IMR-90 (cell line): ENCODE measurements around the gene NOL4L. TPM values are rescaled to one million over a fixed set of nuclear protein-coding genes. Genes with fewer than 3 reads are reported as not detected.

Experiments used
- ATAC-seq: fragments of 200-7000 bp; cut with Tn5 transposase; 2 replicates; pipeline ENCODE4 v1.9.1; 2020; ENCODE audit warnings: low read depth, mild to moderate bottlenecking, moderate library complexity
- BruUV-seq: library from RNA; stranded (reverse); fragments of 400-500 nt; replicated peaks from 2 replicates; lab custom pipeline; 2021; lab: Mats Ljungman, UMichigan
- CTCF ChIA-PET: fragments of 300-600 bp; formaldehyde crosslinking; extraction: SDS; loops from one replicate; lab custom pipeline; 2021; ENCODE audit warnings: antibody characterized with exemption; lab: Yijun Ruan, JAX
- POLR2A ChIA-PET: fragments of 300-600 bp; sonication (Branson Sonifier 250); formaldehyde crosslinking; loops from one replicate; lab custom pipeline; 2022; ENCODE audit warnings: antibody characterized with exemption; ENCODE audit not compliant: unreplicated experiment; lab: Charles Lee
- DNase-seq: peaks from one replicate; pipeline ENCODE4 v3.0.0; 2013
- H2AFZ ChIP-seq: replicated peaks from 2 replicates; pipeline ENCODE3; 2013; ENCODE audit warnings: low read length, mild to moderate bottlenecking; ENCODE audit not compliant: poor library complexity
- H2AK5ac ChIP-seq: 2 replicates; pipeline ENCODE4 v1.6.1; 2013; ENCODE audit warnings: low read depth, low read length, inconsistent platforms
- H2AK9ac ChIP-seq: replicated peaks from 2 replicates; pipeline ENCODE3; 2013; ENCODE audit warnings: mild to moderate bottlenecking, low read depth, low read length, moderate library complexity; ENCODE audit not compliant: poor library complexity
- H2BK120ac ChIP-seq: 2 replicates; pipeline ENCODE4 v1.6.1; 2013; ENCODE audit warnings: low read depth, low read length, inconsistent platforms
- H2BK15ac ChIP-seq: 3 replicates; pipeline ENCODE4 v1.6.1; 2013; ENCODE audit warnings: low read depth, low read length, inconsistent platforms
- H2BK20ac ChIP-seq: 2 replicates; pipeline ENCODE4 v1.6.1; 2013; ENCODE audit warnings: low read depth, mild to moderate bottlenecking, inconsistent platforms, low read length, moderate library complexity
- H2BK5ac ChIP-seq: 2 replicates; pipeline ENCODE4 v1.6.1; 2013; ENCODE audit warnings: mild to moderate bottlenecking, low read depth, low read length, inconsistent platforms; ENCODE audit not compliant: poor library complexity, severe bottlenecking
- H3K14ac ChIP-seq: replicated peaks from 2 replicates; pipeline ENCODE4 v1.6.1; 2013; ENCODE audit warnings: low read depth, low read length, inconsistent platforms
- H3K18ac ChIP-seq: 2 replicates; pipeline ENCODE4 v1.6.1; 2013; ENCODE audit warnings: low read depth, low read length, control low read depth
- H3K23ac ChIP-seq: 2 replicates; pipeline ENCODE4 v1.6.1; 2013; ENCODE audit warnings: low read depth, low read length, inconsistent platforms
- H3K27ac ChIP-seq: 2 replicates; pipeline ENCODE4 v1.5.1; 2013; ENCODE audit warnings: mild to moderate bottlenecking, control low read depth, low read length; ENCODE audit not compliant: insufficient read depth
- H3K27me3 ChIP-seq: 2 replicates; pipeline ENCODE4 v1.6.1; 2013; ENCODE audit warnings: low read length; ENCODE audit not compliant: control insufficient read depth, insufficient read depth
- H3K36me3 ChIP-seq: 2 replicates; pipeline ENCODE4 v1.6.1; 2013; ENCODE audit warnings: low read length, mixed read lengths; ENCODE audit not compliant: control insufficient read depth, insufficient read depth
- H3K4ac ChIP-seq: 2 replicates; pipeline ENCODE4 v1.6.1; 2013; ENCODE audit warnings: low read depth, low read length, inconsistent platforms
- H3K4me1 ChIP-seq: 2 replicates; pipeline ENCODE4 v1.6.1; 2013; ENCODE audit warnings: low read length, mixed read lengths; ENCODE audit not compliant: control insufficient read depth, insufficient read depth
- H3K4me2 ChIP-seq: 2 replicates; pipeline ENCODE4 v1.6.1; 2013; ENCODE audit warnings: low read depth, mild to moderate bottlenecking, control low read depth, low read length, moderate library complexity
- H3K4me3 ChIP-seq: 2 replicates; pipeline ENCODE4 v1.5.1; 2013; ENCODE audit warnings: low read depth, mild to moderate bottlenecking, control low read depth, low read length, moderate library complexity; ENCODE audit not compliant: insufficient read depth
- H3K56ac ChIP-seq: 2 replicates; pipeline ENCODE4 v1.6.1; 2013; ENCODE audit warnings: low read length, inconsistent platforms; ENCODE audit not compliant: insufficient read depth; ENCODE audit errors: extremely low read depth
- H3K79me1 ChIP-seq, 2 experiments: 2 replicates each; pipeline ENCODE4 v1.6.1; 2013; ENCODE audit warnings: low read length in 2 of 2, inconsistent platforms in 1 of 2, low read depth in 1 of 2
- H3K9ac ChIP-seq: 2 replicates; pipeline ENCODE4 v1.6.1; 2013; ENCODE audit warnings: low read depth, low read length, control low read depth
- H3K9me1 ChIP-seq: 2 replicates; pipeline ENCODE4 v1.6.1; 2013; ENCODE audit warnings: low read length, inconsistent platforms; ENCODE audit not compliant: insufficient read depth
- H3K9me3 ChIP-seq: 2 replicates; pipeline ENCODE4 v1.6.1; 2013; ENCODE audit warnings: low read length; ENCODE audit not compliant: control insufficient read depth, insufficient read depth
- H4K20me1 ChIP-seq: 2 replicates; pipeline ENCODE4 v1.6.1; 2013; ENCODE audit warnings: low read length, inconsistent platforms; ENCODE audit not compliant: insufficient read depth
- H4K5ac ChIP-seq: 2 replicates; pipeline ENCODE4 v1.6.1; 2013; ENCODE audit warnings: mild to moderate bottlenecking, low read depth, low read length, control low read depth
- H4K8ac ChIP-seq, 2 experiments: 2 replicates each; pipeline ENCODE4 v1.6.1; 2013; ENCODE audit warnings: low read depth in 2 of 2, low read length in 2 of 2, control low read depth in 1 of 2, inconsistent platforms in 1 of 2
- H4K91ac ChIP-seq: 2 replicates; pipeline ENCODE4 v1.6.1; 2013; ENCODE audit warnings: low read depth, low read length, inconsistent platforms; ENCODE audit not compliant: insufficient read depth
- BHLHE40 ChIP-seq: fragments of 150-350 bp; IDR thresholded peaks from 2 replicates; pipeline ENCODE4 v1.6.1; 2016; ENCODE audit warnings: mild to moderate bottlenecking, low read depth, low read length
- CEBPB ChIP-seq: IDR thresholded peaks from 2 replicates; pipeline ENCODE4 v1.6.1; 2012; ENCODE audit warnings: low read depth, low read length, improper control_type of control experiment
- CHD1 ChIP-seq: IDR thresholded peaks from 2 replicates; pipeline ENCODE4 v1.6.1; 2012; ENCODE audit warnings: low read depth, low read length, improper control_type of control experiment
- FOS ChIP-seq: fragments of 150-350 bp; IDR thresholded peaks from 2 replicates; pipeline ENCODE4 v1.6.1; 2016; ENCODE audit warnings: low read depth, low read length
- MAZ ChIP-seq: IDR thresholded peaks from 2 replicates; pipeline ENCODE4 v1.6.1; 2012; ENCODE audit warnings: low read depth, mild to moderate bottlenecking, low read length, improper control_type of control experiment, moderate library complexity, borderline replicate concordance
- MXI1 ChIP-seq: IDR thresholded peaks from 2 replicates; pipeline ENCODE4 v1.6.1; 2012; ENCODE audit warnings: low read depth, mild to moderate bottlenecking, low read length, moderate library complexity, borderline replicate concordance
- WGBS, 2 experiments: methylation state at CpG; one replicate each; pipeline versions ENCODE4 v1.1.5 to v1.1.7; 2013; ENCODE audit warnings: missing lambda C conversion rate in 2 of 2; ENCODE audit not compliant: insufficient read length in 1 of 2; ENCODE audit errors: extremely low coverage in 2 of 2; 5-methylcytosine and 5-hydroxymethylcytosine counted together
- dilution Hi-C: fragments of 300-500 bp; cut with HindIII; formaldehyde crosslinking; loops from one replicate; pipeline ENCODE4 v1.14.3; 2018; ENCODE audit warnings: low sequenced_read_pairs; ENCODE audit not compliant: unreplicated experiment
- in situ Hi-C: fragments of 300-500 bp; cut with MboI; formaldehyde crosslinking; loops from 3 replicates; pipeline ENCODE4 v1.14.3; 2019; ENCODE audit warnings: low sequenced_read_pairs, inconsistent platforms, mixed read lengths
- intact Hi-C: fragments of 100-400 bp; cut with micrococcal nuclease; formaldehyde crosslinking; loops from 2 replicates; pipeline ENCODE4 v1.10.0; 2022
- polyA plus RNA-seq, 3 experiments: library from polyadenylated mRNA; depleted of rRNA; stranded (reverse); fragments of >200 nt; gene quantifications; 2 replicates each; pipeline ENCODE4 v1.2.3, GENCODE V29; 2012; ENCODE audit warnings: low replicate concordance in 1 of 3
- total RNA-seq: library from RNA; depleted of rRNA; stranded (reverse); fragments of >200 nt; gene quantifications from 2 replicates; pipeline ENCODE4 v1.2.3, GENCODE V29; 2012

NOL4L gene
- total and polyA plus RNA-seq, 2 of the 4 experiments (the other 2 are of a cell fraction), result 4.7 to 13.3 TPM

DNA sequence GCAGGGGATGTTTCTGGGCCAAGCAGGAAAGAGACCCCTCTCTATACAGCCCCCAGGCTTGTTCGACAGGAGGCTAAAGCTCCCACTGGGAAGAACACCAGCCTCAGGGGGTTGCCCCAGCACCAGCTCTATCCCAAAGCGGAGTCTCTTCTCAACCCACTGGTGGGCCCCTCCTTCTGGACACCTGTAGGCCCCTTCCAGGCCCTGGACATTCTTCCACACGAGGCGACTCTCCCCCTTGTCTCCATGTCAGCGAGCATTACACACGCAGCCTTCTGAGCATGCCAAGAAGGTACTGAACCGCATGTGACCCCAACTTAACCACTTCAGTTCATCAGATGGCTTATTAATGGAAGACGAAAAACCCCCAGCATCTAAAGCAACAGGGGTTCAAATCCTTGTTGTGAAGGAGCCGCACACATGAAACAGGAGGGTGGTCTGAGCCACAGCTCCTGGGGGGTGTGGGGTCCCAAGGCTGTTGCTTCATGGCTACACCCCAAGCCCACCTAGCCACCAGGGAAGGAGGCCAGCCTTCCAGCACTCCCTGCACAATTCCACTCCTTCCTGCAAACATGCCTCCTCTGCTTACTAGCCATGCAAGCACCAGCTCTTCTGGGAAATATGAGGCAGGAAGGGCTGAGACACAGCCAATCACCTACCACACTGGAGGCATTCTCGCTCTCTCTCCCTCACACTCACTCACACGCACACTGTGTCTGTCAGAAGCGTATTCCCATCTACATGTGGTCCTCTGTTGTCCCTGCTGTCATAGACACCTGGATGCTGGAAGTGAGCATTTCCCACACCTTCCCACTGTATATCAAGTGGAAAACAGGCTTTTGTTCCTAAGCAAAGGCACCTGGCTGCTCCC, 104.5 kb downstream of the NOL4L start:
- in situ Hi-C loops, result loop anchor here (25.0 kb wide), 1 partner anchor 643 kb away; the partner anchor contains the start of gene FOXS1
- 85% methylated on average over 4 of the region's 12 CpGs; no CpG with 5 or more reads in 1 of the 2 experiments for WGBS, 2 experiments

More for the DNA sequence above, 104.5 kb downstream of the NOL4L start:
- H3K9me3 ChIP-seq, result no peaks in the 10 kb centered on the region
- peaks cover 5 to 69% of the 10 kb centered on the region in 2 experiments; a peak in 2 of 4 replicates for H3K79me1 ChIP-seq
- intact Hi-C loops, result no loop called here
- H3K4me2 ChIP-seq, result peak overlapping the region; percentile 3; the same call in 1 of the 2 replicates
- H3K27me3 ChIP-seq, result no peaks in the 10 kb centered on the region
- peaks cover 26% of the 10 kb centered on the region for H3K4me1 ChIP-seq
- H2BK15ac ChIP-seq, result no peak overlapping the region
- H4K5ac ChIP-seq, result no peak overlapping the region
- no peak overlapping the region for H3K18ac ChIP-seq
- H3K4ac ChIP-seq, result 0 out of 2 replicates have a peak overlapping the region, but pooled peaks have one; percentile 4
- no peak overlapping the region for H2BK20ac ChIP-seq
- H4K8ac ChIP-seq, result no peak overlapping the region
- dilution Hi-C loops, result no loop called here
- H2BK120ac ChIP-seq, result no peak overlapping the region
- peak overlapping the region; percentile 43; the same call in 1 of the 2 replicates for H2AK5ac ChIP-seq
- H4K20me1 ChIP-seq, result peaks cover 52% of the 10 kb centered on the region
- H2AK9ac ChIP-seq, result no peak overlapping the region
- ATAC-seq (no peak), DNase-seq (peak; percentile 44)
- H3K23ac ChIP-seq, result peak overlapping the region; percentile 18
- H3K36me3 ChIP-seq, result no peaks in the 10 kb centered on the region; the same call in 1 of the 2 replicates
- H3K9me1 ChIP-seq, result peaks cover 24% of the 10 kb centered on the region
- H2AFZ ChIP-seq, result no peak overlapping the region
- BruUV-seq, result no TSS peak
- no peak overlapping the region for H4K91ac ChIP-seq
- no peak overlapping the region for H3K27ac ChIP-seq
- H3K9ac ChIP-seq, result no peak overlapping the region
- POLR2A ChIA-PET, result interaction anchor here (0.6 kb wide), 1 partner anchor 29 kb away, joined by 11 read pairs; no protein-coding TSS in a partner anchor
- no peak overlapping the region for H3K4me3 ChIP-seq
- no peak for TF ChIP-seq BHLHE40
- TF ChIP-seq CEBPB, result no peak
- no peak for TF ChIP-seq CHD1
- 0 out of 2 replicates have a peak, but pooled peaks have one; percentile 9 for TF ChIP-seq MXI1
- TF ChIP-seq FOS, result no peak
- no peak for TF ChIP-seq MAZ
- no peak overlapping the region for H3K14ac ChIP-seq
- no peak overlapping the region for H2BK5ac ChIP-seq
- H3K56ac ChIP-seq, result no peak overlapping the region
- CTCF ChIA-PET, result interaction anchor here (0.5 kb wide), 1 partner anchor 186 kb away, joined by 5 read pairs; no protein-coding TSS in a partner anchor
